M059J (cell line): ENCODE measurements around the gene SGIP1. TPM values are rescaled to one million over a fixed set of nuclear protein-coding genes. Genes with fewer than 3 reads are reported as not detected.
"Not testable (repeated sequence)": the region's sequence is repeated elsewhere in the genome, so short reads cannot be mapped to it uniquely, and the experiment has no call there.

ENCODE experiments used
- DNase-seq: peaks from one replicate; pipeline ENCODE4 v3.0.0-alpha.2; 2012; ENCODE audit warnings: low read depth
- total RNA-seq: library from RNA; depleted of rRNA; stranded (reverse); fragments of >200 nt; shearing (Covaris generic); gene quantifications from 2 replicates; pipeline ENCODE4 v1.2.3, GENCODE V29; 2014; rRNA removed

The SGIP1 gene
- total RNA-seq, 1 experiment from 2014 or later: 5.8 TPM

DNA sequence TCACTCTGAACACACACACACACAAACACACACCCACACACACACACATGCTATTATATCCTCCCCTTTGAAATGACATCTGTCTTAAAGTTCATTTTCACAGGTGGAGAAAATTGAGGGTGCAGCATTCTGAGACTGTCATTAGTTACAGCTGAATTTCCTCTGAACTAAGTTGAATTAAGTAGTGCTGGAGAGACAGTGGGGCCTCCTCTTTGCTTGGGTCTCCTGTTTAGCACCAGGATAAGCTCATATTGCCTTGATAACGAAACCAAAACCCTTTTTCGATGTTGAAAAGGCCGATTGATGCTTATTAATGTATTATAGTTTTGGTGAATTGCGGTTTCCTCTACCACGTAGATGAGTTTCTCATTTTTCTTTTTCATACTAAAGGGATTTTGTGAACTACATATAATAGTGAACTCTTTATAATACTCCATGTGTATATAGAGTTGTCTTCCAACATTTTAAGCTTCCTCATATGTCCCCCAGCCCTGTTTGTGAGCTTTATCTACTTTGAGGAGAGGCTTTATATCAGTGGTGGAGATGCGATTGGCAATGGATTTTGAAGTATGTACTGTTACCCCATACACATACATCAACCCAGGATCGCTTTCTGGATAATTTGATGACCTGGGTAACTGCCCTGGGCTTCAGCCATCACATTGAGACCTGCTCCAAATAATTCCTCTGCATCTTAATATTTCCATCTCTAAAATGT is 235.7 kb downstream of the SGIP1 start:
- peak; percentile 17 for DNase-seq

GRCh38 chr1:66770240-66770639 is 236.3 kb downstream of the SGIP1 start:
- no peak for DNase-seq

- DNase-seq: no peak
These were observed 236.7 kb downstream of the SGIP1 start for GRCh38 chr1:66770694-66771093.

GRCh38 chr1:66773227-66773626 is 239.3 kb downstream of the SGIP1 start:
- no peak for DNase-seq

DNA sequence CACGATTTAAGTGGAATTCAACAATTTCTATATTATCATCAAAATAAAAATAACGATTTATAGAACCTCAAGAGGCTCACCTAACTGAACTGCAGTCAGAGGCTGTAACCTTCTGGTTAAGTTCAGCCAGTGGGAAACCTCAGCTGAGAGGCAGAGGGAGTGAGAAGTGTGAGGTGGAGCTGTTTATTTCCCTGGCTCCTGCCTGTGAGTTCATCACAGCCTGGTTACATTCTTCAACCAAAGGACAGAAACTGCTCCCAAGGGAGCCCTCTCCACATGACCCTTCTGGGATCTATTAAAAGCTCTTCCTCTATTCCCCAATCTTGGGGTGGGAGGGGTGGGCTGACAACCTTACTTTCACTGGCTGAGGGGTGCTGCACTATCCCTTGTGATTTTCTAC is 240.5 kb downstream of the SGIP1 start:
- no peak for DNase-seq

DNA sequence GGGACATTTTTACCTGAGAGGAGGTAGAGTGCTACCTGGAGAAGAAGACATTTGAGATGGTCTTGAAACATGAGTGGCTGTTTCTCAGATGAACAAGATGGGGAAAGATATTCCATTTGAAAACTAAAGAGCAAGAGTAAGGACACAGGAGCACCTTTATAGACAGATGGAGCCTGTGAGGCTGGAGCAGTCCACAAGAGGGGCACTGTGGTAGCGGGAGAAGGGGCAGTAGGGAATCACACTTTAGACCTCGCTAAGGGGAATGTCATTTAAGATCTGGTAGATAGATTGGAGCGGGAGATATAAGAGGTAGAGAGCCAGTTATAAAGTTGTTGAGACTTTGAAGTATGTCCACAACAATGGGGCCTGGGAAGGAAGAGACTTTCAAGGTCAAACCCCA is 241.7 kb downstream of the SGIP1 start:
- no peak for DNase-seq

- no peak for DNase-seq
These were observed 243.9 kb downstream of the SGIP1 start for GRCh38 chr1:66777831-66778230.

- no peak for DNase-seq
These were observed 244.3 kb downstream of the SGIP1 start for GRCh38 chr1:66778266-66778665.

GRCh38 chr1:66778969-66779368 is 245.0 kb downstream of the SGIP1 start:
- no peak for DNase-seq

DNA sequence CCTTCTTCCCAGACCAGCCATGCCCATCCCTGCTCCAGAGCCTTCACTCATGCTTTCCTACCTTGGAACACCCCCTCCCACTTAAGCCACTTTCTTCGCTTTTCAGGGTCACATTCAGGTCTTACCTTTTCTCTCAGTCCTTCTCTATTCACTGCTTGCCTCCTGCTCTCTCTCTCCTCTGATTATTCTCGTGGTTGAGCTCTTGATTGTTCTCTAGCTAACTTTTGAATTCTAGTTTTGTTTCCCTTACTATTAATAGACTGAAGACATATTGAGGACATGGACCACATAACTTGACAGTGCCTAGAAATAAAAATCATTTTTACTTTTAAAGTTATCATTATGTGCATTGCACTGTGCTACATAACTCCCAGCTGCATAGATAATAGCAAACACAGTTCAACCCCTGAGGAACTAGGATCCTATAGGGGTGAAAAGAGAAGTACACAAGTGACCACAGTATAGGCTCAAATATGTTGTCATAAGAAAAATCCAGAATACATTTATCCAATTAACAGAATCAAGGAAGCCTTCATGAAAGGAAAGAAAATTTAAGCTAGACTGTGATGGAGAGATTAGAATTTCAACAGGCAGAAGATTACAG is 245.6 kb downstream of the SGIP1 start:
- no peak for DNase-seq

- not testable (repeated sequence) for DNase-seq
These were observed 251.8 kb downstream of the SGIP1 start for GRCh38 chr1:66785800-66786199.

- no peak for DNase-seq
These were observed 253.7 kb downstream of the SGIP1 start for GRCh38 chr1:66787641-66788040.

GRCh38 chr1:66788231-66788939 is 254.4 kb downstream of the SGIP1 start:
- no peak for DNase-seq

- no peak for DNase-seq
These were observed 258.0 kb downstream of the SGIP1 start for GRCh38 chr1:66791621-66792610.

GRCh38 chr1:66795839-66796238 is 261.9 kb downstream of the SGIP1 start:
- DNase-seq: not testable (repeated sequence)

Other genes starting within 250 kb of the SGIP1 start
- 5.2 and 7.8 TPM in 2 replicates for gene DYNLT5, start 218.3 kb downstream of the SGIP1 start, total RNA-seq